ENCODE results near the gene DDO. TPM values are rescaled to one million over a fixed set of nuclear protein-coding genes. Genes with fewer than 3 reads are reported as not detected.
"Not testable (repeated sequence)": the region's sequence is repeated elsewhere in the genome, so short reads cannot be mapped to it uniquely, and the experiment has no call there.

DDO gene
- total RNA-seq, 2 donors from 2014 or later, result 1.9 to 2.7 TPM

DNA sequence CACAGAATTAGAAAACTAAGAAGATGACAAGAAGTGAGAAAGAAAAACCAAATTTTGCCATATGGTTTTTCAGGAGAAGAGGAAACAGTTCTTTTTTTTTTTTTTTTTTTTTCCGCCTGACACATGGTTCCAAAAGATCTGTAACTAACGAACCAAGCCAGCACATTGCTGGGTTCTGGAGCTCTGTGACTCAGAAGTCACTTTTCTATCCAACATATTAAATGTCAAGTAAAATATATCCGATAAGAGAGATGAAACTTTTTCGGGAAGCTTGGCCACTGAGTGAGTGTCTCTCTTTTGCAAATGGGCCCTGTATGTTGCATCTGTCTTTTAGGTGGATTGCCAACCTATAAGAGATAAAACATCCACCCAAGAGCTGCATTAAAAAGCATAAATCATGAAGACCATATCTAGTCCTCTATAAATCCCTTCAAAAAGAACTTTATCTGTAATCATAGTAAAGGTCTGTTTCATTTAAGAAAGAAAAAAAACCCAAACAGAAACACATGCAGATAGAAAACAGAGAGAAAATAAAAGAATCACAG, 61.8 kb downstream of the DDO start:
- no peak for DNase-seq (ENCODE audit: low spot score)
- intact Hi-C loops (cut with DNase I), result no loop called here

- no peak for DNase-seq (ENCODE audit: low spot score)
- intact Hi-C loops (cut with DNase I), result no loop called here
Observed at GRCh38 chr6:110352563-110353262, 62.7 kb downstream of the DDO start.

GRCh38 chr6:110351986-110352385, 63.4 kb downstream of the DDO start:
- no peak for DNase-seq (ENCODE audit: low spot score)
- intact Hi-C loops (cut with DNase I), result no loop called here

DNA sequence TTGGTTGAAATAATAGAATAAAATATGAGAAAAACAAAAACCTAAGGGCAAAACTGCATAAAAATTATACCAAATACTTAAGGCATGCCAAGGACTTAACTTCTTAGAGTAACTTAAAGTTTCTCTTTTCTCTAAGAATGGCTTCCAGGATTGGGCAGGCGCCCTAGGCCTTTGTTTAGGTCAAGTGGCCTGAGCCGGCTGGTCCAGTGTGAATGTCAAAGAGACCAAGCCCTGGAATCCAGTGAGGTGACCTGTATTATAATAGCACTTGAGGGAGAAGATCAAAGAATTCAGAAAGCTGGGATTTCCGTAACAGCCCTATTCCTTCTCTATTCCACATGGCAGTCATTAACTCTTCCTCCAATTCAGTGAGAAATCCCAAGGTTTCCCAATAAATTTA, 63.8 kb downstream of the DDO start:
- intact Hi-C loops (cut with DNase I), result no loop called here
- DNase-seq (ENCODE audit: low spot score), result no peak

GRCh38 chr6:110350593-110350992, 64.8 kb downstream of the DDO start:
- intact Hi-C loops (cut with DNase I); DNase-seq (ENCODE audit: low spot score): not testable (repeated sequence)

DNA sequence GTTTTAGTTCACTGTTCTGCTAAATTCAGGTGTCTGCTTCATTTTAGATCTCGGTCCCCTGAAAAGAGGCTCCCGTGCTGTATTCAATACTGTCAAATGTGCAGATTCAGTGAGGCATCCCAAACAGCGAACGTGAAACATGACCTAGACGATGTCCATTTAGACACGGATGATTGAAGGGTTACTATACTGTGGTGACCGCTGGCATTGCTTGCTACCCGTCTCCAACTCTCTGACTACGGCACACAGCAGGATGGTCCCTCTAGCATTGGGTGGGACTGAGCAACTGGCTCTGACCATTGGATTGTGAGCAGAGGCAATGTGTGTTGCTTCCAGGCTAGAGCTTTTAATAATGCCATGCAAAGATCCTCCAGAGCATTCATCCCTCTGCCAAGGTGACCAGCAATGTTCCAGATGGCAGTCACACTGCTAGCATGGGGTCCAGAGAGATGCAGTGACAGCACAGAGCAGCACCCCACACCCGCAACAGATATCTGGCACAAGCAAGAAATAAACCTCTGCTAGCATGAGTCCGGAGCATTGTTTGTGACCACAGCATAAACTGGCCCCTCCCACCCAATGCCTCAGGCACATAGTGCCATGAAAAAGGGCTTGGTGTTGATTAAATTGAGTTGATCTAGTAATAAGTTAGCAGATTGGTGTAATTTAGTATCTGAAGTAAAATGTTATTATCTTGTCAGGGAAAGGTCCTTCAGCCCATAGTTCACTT, 66.2 kb downstream of the DDO start:
- intact Hi-C loops (cut with DNase I), result no loop called here
- no peak for DNase-seq (ENCODE audit: low spot score)

- intact Hi-C loops (cut with DNase I), result no loop called here
- DNase-seq (ENCODE audit: low spot score), result no peak
Observed at GRCh38 chr6:110345025-110345424, 70.3 kb downstream of the DDO start.

DNA sequence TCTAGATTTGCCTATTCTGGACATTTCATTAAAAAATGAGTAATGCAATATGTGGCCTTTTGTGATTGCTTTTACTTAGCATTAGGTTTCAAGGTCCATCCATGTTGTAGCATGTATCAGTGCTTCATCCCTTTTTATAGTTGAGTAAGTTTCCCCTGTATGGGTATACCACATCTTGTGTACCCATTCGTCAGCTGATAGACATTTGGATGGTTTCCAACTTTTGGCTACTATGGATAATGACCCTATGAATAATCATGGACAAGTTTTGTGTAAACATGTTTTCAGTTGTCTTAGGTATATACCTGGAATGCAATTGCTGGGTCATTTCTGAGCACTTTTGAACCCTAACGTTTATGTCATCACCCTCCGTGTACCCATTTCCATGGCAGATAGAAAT, 72.6 kb downstream of the DDO start:
- intact Hi-C loops (cut with DNase I), result no loop called here
- DNase-seq (ENCODE audit: low spot score), result no peak

Other genes with a start within 250 kb of the DDO start
- 10 to 100 TPM; 11.0 to 13.7 TPM for gene WASF1, start 235.9 kb downstream of the DDO start, total RNA-seq
- 10 to 100 TPM; 19.5 to 20.0 TPM for gene CDC40, start 235.1 kb downstream of the DDO start, total RNA-seq
- gene METTL24, start 57.2 kb downstream of the DDO start, total RNA-seq, result 10 to 100 TPM; 12.0 to 17.2 TPM
- gene SLC22A16, start 61.0 kb upstream of the DDO start, total RNA-seq, result 1 to 10 TPM in 1 of 2 donors, under 1 TPM in 1; 1.00 to 1.6 TPM